K562 (cell line): Measurements from ENCODE around the gene OPRM1. TPM values are rescaled to one million over a fixed set of nuclear protein-coding genes. Genes with fewer than 3 reads are reported as not detected.

Source experiments
- ATAC-seq: fragments of 200-7000 bp; cut with Tn5 transposase; 3 replicates; pipeline ENCODE4 v1.9.1; 2020; ENCODE audit warnings: moderate library complexity
- BruUV-seq: library from RNA; stranded (reverse); fragments of 400-500 nt; replicated peaks from 2 replicates; lab custom pipeline; 2021; lab: Mats Ljungman, UMichigan
- CTCF ChIA-PET: fragments of 300-600 bp; formaldehyde crosslinking; extraction: SDS; loops from one replicate; lab custom pipeline; 2021; ENCODE audit warnings: low intra/inter-chr PET ratio; lab: Yijun Ruan, JAX
- POLR2A ChIA-PET: fragments of 300-600, 350-650 bp; sonication (Branson Sonifier 250); formaldehyde crosslinking; extraction: SDS; loops from one replicate; lab custom pipeline; 2021; ENCODE audit warnings: antibody characterized with exemption, inconsistent platforms; lab: Yijun Ruan, JAX
- DNase-seq, 4 experiments: peaks; one replicate each; pipeline versions ENCODE4 v3.0.0 to v3.0.0-alpha.2; 2011 to 2018; ENCODE audit warnings: low spot score in 3 of 4, mixed read lengths in 3 of 4; ENCODE audit errors: extremely low read depth in 1 of 4
- FAIRE-seq: peaks from 2 replicates; lab custom pipeline; 2011; peaks lifted over from hg19 to GRCh38; lab: Jason Lieb, UNC
- H2AFZ ChIP-seq: 2 replicates; pipeline ENCODE4 v1.6.0; 2011; ENCODE audit warnings: low read depth, low read length, control low read depth, inconsistent platforms
- H3K27ac ChIP-seq: fragments of 200-600 bp; 3 replicates; pipeline ENCODE4 v1.8.0; 2011; ENCODE audit warnings: low read depth, mild to moderate bottlenecking, control low read depth, inconsistent platforms, low read length, moderate library complexity, mixed read lengths; ENCODE audit errors: extremely low read depth
- H3K27me3 ChIP-seq, 2 experiments: fragments of 300-600 bp in 1 of 2; 2 replicates in 1 of 2; 3 replicates in 1 of 2; pipeline versions ENCODE4 v1.6.0 to v1.8.0; 2011; ENCODE audit warnings: inconsistent platforms in 2 of 2, low read length in 2 of 2, mild to moderate bottlenecking in 1 of 2, mixed read lengths in 1 of 2, moderate library complexity in 1 of 2; ENCODE audit not compliant: control insufficient read depth in 2 of 2, insufficient read depth in 2 of 2
- H3K36me3 ChIP-seq: fragments of 300-600 bp; 3 replicates; pipeline ENCODE4 v1.8.0; 2011; ENCODE audit warnings: mild to moderate bottlenecking, low read length, inconsistent platforms; ENCODE audit not compliant: control insufficient read depth, insufficient read depth
- H3K4me1 ChIP-seq, 2 experiments: fragments of 200-600 bp in 1 of 2; replicated peaks in 1 of 2; 2 replicates in 1 of 2; 3 replicates in 1 of 2; pipeline versions ENCODE4 v1.5.1 to v1.8.0; 2011; ENCODE audit warnings: inconsistent platforms in 2 of 2, low read length in 2 of 2, mild to moderate bottlenecking in 1 of 2, mixed read lengths in 1 of 2, moderate library complexity in 1 of 2; ENCODE audit not compliant: control insufficient read depth in 2 of 2, insufficient read depth in 2 of 2
- H3K4me2 ChIP-seq: 2 replicates; pipeline ENCODE4 v1.6.1; 2011; ENCODE audit warnings: low read length, control low read depth, inconsistent platforms, mixed read lengths; ENCODE audit not compliant: insufficient read depth
- H3K4me3 ChIP-seq: fragments of 200-600 bp; sonication (generic), shearing (Covaris generic); 2 replicates; pipeline ENCODE4 v1.5.1; 2016; ENCODE audit warnings: control low read depth, inconsistent platforms
- H3K79me2 ChIP-seq: fragments of 200-600 bp; 3 replicates; pipeline ENCODE4 v1.8.0; 2011; ENCODE audit warnings: low read length, inconsistent platforms; ENCODE audit not compliant: control insufficient read depth, insufficient read depth
- H3K9ac ChIP-seq, 2 experiments: 2 replicates each; pipeline versions ENCODE4 v1.6.0 to v1.6.1; 2011; ENCODE audit warnings: low read depth in 2 of 2, low read length in 2 of 2, control low read depth in 1 of 2, inconsistent platforms in 1 of 2, mild to moderate bottlenecking in 1 of 2, mixed read lengths in 1 of 2; ENCODE audit not compliant: insufficient read depth in 1 of 2
- H3K9me1 ChIP-seq: one replicate; pipeline ENCODE4 v1.6.0; 2011; ENCODE audit warnings: inconsistent platforms, mild to moderate bottlenecking, low read length, moderate library complexity; ENCODE audit not compliant: control insufficient read depth, insufficient read depth
- H3K9me3 ChIP-seq: replicated peaks from 2 replicates; pipeline ENCODE4 v1.5.1; 2011; ENCODE audit warnings: low read depth, low read length, inconsistent platforms; ENCODE audit not compliant: control insufficient read depth, insufficient read depth
- H4K20me1 ChIP-seq: replicated peaks from 2 replicates; pipeline ENCODE4 v1.6.1; 2011; ENCODE audit warnings: low read length, inconsistent platforms, mixed read lengths; ENCODE audit not compliant: control insufficient read depth, insufficient read depth
- BMI1 ChIP-seq: fragments of 150-350 bp; IDR thresholded peaks from 2 replicates; pipeline ENCODE4 v1.6.1; 2014; ENCODE audit warnings: low read length
- GABPB1 ChIP-seq: sonication (generic); formaldehyde crosslinking; IDR thresholded peaks from 2 replicates; pipeline ENCODE4 v1.8.0; 2022; ENCODE audit warnings: mild to moderate bottlenecking, missing genetic modification reagents
- HNRNPH1 ChIP-seq: fragments of 200-400 bp; formaldehyde crosslinking; optimal IDR thresholded peaks from 2 replicates; pipeline ENCODE3; 2017; ENCODE audit warnings: low read depth, mild to moderate bottlenecking, low read length, moderate library complexity
- NR2C2 ChIP-seq, 2 experiments: fragments of 200-800 bp in 1 of 2; sonication (Bioruptor generic) in 1 of 2; sonication (generic) in 1 of 2; formaldehyde crosslinking in 1 of 2; IDR thresholded peaks; 2 replicates each; pipeline versions ENCODE4 v1.6.1 to v1.8.0; 2016 to 2022; ENCODE audit warnings: mild to moderate bottlenecking in 1 of 2, missing compliant biosample characterization in 1 of 2, missing genetic modification characterization in 1 of 2, missing genetic modification reagents in 1 of 2
- ZNF282 ChIP-seq: sonication (generic); formaldehyde crosslinking; IDR thresholded peaks from 2 replicates; pipeline ENCODE4 v1.8.1; 2023; ENCODE audit warnings: missing genetic modification reagents
- ZNF311 ChIP-seq: fragments of 250-450 bp; sonication (Bioruptor Pico); IDR thresholded peaks from 2 replicates; pipeline ENCODE4 v1.4.0; 2020; ENCODE audit warnings: mild to moderate bottlenecking, moderate library complexity
- WGBS: fragments of 100-300 bp; shearing (Covaris generic); methylation state at CpG from one replicate; pipeline ENCODE4 v1.1.6; 2016; ENCODE audit warnings: low coverage, mixed read lengths; ENCODE audit not compliant: insufficient coverage; ENCODE audit errors: missing lambda C conversion rate; 5-methylcytosine and 5-hydroxymethylcytosine counted together
- in situ Hi-C: fragments of 300-500 bp; cut with MboI; formaldehyde crosslinking; loops from 4 replicates; pipeline ENCODE4 v1.15.0; 2018; ENCODE audit warnings: inconsistent platforms, mixed read lengths
- intact Hi-C: fragments of 100-400 bp; cut with micrococcal nuclease; formaldehyde crosslinking; loops from 2 replicates; pipeline ENCODE4 v1.14.2; 2022
- polyA plus RNA-seq, 8 experiments: library from polyadenylated mRNA; depleted of rRNA in 4 of 8; stranded (reverse) in 5 of 8; unstranded in 3 of 8; fragments of >200 nt; fragmentation: Nextera tagmentation in 2 of 8; fragmentation: Illumina TruSeq in 1 of 8; extraction: Ambion mirVana in 2 of 8; extraction: Trizol in 1 of 8; gene quantifications; 2 replicates each; pipeline versions ENCODE4 v1.2.1 to v1.2.3, GENCODE V29; 2011 to 2014; ENCODE audit warnings: inconsistent platforms in 1 of 8, missing spikeins in 1 of 8
- total RNA-seq, 7 experiments: library from RNA; depleted of rRNA in 6 of 7; stranded (reverse); fragments of >200 nt in 6 of 7; fragmentation: Illumina TruSeq in 2 of 7; extraction: Trizol in 2 of 7; gene quantifications; 2 replicates each; pipeline versions ENCODE4 v1.2.1 to v1.2.3, GENCODE V29; 2011 to 2021; ENCODE audit warnings: low replicate concordance in 1 of 7
- TF ChIP-seq, protein P1 (sequence below): fragments of 250-450 bp; sonication (Bioruptor Pico); IDR thresholded peaks from 2 replicates; pipeline ENCODE4 v1.8.0; 2021; ENCODE audit warnings: borderline replicate concordance, mild to moderate bottlenecking, moderate library complexity; ENCODE audit not compliant: poor library complexity, severe bottlenecking
- TF ChIP-seq, protein P2 (sequence below), 2 experiments: fragments of 450-650 bp in 1 of 2; IDR thresholded peaks; 2 replicates each; pipeline ENCODE4 v1.6.1; 2011 to 2017; ENCODE audit warnings: low read depth in 2 of 2, antibody characterized with exemption in 1 of 2, borderline replicate concordance in 1 of 2, low read length in 1 of 2, mild to moderate bottlenecking in 1 of 2, mixed read lengths in 1 of 2; ENCODE audit not compliant: control insufficient read depth in 1 of 2
- TF ChIP-seq, protein P3 (sequence below): fragments of 450-650 bp; IDR thresholded peaks from 2 replicates; pipeline ENCODE4 v1.6.1; 2018; ENCODE audit warnings: mild to moderate bottlenecking, low read depth; ENCODE audit not compliant: partially characterized antibody
- TF ChIP-seq, protein P4 (sequence below): fragments of 250-450 bp; sonication (Bioruptor Pico); IDR thresholded peaks from 2 replicates; pipeline ENCODE4 v1.5.0; 2021

Gene OPRM1
- total and polyA plus RNA-seq, 9 of the 15 experiments (the other 6 are each of a cell fraction or from before 2014, with no cell fraction given), result not detected

DNA sequence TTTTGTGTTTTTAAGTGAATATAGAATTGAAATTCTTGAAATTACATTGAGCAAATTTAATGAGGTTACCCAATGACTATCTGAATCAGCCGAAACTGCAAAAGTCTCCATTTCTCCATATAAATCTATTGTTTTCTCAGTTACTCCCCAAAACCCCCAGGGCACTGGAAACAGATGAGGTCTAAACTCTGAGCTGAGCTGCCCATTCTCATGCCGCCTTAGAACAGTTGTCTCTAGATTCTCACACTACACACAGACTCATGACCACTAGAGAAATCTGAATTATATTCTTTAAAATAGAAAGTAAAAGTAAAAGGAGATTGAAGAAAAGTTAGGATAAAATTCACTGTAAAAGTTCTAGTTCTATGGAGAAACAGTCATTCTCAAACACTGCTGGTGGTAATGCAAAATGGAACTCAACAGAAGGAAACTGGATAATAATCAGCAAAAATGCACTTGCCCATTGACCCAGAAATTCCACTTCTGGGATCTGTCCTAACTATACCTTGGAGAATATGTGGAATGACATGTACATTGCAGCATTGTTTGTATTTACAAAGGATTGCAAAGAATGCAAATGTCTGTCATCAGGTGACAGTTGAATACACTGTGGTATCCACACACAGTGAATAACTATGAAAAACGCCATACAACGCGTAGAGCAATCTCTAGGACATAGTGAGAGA is 192.0 kb downstream of the OPRM1 start:
- Histone ChIP-seq H3K27me3 (peaks cover 0 to 5% of the 10 kb centered on the region in 2 experiments; a peak in 1 of 5 replicates), H3K36me3 (no peaks in the 10 kb centered on the region), H3K4me3 (no peak overlapping the region), H3K9ac (no peak overlapping the region), H2AFZ (no peak overlapping the region), H3K79me2 (no peaks in the 10 kb centered on the region), H4K20me1 (no peaks in the 10 kb centered on the region), H3K9me1 (no peaks in the 10 kb centered on the region), H3K4me2 (no peak overlapping the region), H3K9me3 (no peaks in the 10 kb centered on the region), H3K4me1 (no peaks in the 10 kb centered on the region), H3K27ac (no peak overlapping the region)
- in situ Hi-C loops, result no loop called here
- no TSS peak for BruUV-seq
- ChIA-PET POLR2A (no interaction called here), CTCF (no interaction called here)
- no peak for TF ChIP-seq NR2C2 (CRISPR knock-in tag; IDR thresholded peaks at IDR 0.05)
- no peak for TF ChIP-seq NR2C2 (tag; IDR thresholded peaks at IDR 0.05)
- TF ChIP-seq, protein P1, sequence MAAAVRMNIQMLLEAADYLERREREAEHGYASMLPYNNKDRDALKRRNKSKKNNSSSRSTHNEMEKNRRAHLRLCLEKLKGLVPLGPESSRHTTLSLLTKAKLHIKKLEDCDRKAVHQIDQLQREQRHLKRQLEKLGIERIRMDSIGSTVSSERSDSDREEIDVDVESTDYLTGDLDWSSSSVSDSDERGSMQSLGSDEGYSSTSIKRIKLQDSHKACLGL, result no peak
- TF ChIP-seq, protein P2, sequence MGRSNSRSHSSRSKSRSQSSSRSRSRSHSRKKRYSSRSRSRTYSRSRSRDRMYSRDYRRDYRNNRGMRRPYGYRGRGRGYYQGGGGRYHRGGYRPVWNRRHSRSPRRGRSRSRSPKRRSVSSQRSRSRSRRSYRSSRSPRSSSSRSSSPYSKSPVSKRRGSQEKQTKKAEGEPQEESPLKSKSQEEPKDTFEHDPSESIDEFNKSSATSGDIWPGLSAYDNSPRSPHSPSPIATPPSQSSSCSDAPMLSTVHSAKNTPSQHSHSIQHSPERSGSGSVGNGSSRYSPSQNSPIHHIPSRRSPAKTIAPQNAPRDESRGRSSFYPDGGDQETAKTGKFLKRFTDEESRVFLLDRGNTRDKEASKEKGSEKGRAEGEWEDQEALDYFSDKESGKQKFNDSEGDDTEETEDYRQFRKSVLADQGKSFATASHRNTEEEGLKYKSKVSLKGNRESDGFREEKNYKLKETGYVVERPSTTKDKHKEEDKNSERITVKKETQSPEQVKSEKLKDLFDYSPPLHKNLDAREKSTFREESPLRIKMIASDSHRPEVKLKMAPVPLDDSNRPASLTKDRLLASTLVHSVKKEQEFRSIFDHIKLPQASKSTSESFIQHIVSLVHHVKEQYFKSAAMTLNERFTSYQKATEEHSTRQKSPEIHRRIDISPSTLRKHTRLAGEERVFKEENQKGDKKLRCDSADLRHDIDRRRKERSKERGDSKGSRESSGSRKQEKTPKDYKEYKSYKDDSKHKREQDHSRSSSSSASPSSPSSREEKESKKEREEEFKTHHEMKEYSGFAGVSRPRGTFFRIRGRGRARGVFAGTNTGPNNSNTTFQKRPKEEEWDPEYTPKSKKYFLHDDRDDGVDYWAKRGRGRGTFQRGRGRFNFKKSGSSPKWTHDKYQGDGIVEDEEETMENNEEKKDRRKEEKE (IDR thresholded peaks at IDR 0.05; ENCODE audit: borderline replicate concordance in 1 of 2, control insufficient read depth in 1 of 2, low read depth in 2 of 2, low read length in 1 of 2), result no peak
- TF ChIP-seq, protein P3, sequence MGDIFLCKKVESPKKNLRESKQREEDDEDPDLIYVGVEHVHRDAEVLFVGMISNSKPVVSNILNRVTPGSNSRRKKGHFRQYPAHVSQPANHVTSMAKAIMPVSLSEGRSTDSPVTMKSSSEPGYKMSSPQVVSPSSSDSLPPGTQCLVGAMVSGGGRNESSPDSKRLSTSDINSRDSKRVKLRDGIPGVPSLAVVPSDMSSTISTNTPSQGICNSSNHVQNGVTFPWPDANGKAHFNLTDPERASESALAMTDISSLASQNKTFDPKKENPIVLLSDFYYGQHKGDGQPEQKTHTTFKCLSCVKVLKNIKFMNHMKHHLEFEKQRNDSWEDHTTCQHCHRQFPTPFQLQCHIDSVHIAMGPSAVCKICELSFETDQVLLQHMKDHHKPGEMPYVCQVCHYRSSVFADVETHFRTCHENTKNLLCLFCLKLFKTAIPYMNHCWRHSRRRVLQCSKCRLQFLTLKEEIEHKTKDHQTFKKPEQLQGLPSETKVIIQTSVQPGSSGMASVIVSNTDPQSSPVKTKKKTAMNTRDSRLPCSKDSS, result no peak
- TF ChIP-seq, protein P4, sequence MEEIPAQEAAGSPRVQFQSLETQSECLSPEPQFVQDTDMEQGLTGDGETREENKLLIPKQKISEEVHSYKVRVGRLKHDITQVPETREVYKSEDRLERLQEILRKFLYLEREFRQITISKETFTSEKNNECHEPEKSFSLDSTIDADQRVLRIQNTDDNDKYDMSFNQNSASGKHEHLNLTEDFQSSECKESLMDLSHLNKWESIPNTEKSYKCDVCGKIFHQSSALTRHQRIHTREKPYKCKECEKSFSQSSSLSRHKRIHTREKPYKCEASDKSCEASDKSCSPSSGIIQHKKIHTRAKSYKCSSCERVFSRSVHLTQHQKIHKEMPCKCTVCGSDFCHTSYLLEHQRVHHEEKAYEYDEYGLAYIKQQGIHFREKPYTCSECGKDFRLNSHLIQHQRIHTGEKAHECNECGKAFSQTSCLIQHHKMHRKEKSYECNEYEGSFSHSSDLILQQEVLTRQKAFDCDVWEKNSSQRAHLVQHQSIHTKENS (CRISPR knock-in tag), result no peak
- TF ChIP-seq HNRNPH1, result no peak
- no peak for TF ChIP-seq ZNF282 (CRISPR knock-in tag)
- TF ChIP-seq ZNF311 (CRISPR knock-in tag), result no peak
- no peak for TF ChIP-seq BMI1
- TF ChIP-seq GABPB1 (CRISPR knock-in tag), result no peak
- intact Hi-C loops, result no loop called here
- ATAC-seq (no peak), FAIRE-seq (no peak), DNase-seq (no peak)
- WGBS, result 0% methylated on average over 5 of the region's 5 CpGs
